ENCODE data around the gene SOCS1.

The SOCS1 gene

GRCh38 chr16:11242658-11243057 lies 13.3 kb downstream of the SOCS1 start:
- DNase-seq, result no peak

DNA sequence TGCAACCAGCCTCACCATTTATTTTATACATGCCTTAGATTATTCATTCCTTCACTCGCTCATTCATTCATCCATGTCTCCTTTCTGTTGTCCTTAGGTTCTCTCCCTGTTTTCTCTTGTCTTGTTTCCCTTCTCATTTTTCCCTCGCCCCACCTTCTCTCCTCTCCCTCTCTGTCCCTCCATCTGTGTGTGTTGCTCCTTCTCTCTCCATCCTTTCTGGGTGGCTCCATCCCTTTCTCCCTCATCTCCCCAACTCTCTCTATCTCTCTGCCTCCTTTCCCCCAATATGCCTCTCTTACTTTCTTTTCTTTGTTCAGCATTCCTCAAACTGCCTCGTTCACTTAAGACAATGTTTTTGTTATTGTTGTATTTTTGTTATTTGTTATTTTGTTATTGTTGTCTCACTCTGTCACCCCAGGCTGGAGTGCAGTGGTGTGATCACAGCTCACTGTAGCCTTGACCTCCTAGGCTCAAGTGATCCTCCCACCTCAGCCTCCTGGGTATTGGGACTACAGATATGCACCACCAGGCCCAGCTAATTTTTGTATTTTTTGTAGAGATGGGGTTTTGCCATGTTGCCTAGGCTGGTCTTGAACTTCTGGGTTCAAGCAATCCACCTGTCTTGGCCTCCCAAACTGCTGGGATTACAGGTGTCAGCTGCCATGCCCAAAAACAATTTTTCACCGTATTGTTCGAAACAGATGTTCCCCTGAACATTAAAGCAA lies 14.4 kb downstream of the SOCS1 start:
- no peak for DNase-seq

GRCh38 chr16:11240636-11241473 lies 15.1 kb downstream of the SOCS1 start:
- no peak for DNase-seq

- no peak for DNase-seq
Measured at GRCh38 chr16:11239644-11240632, 16.1 kb downstream of the SOCS1 start.

GRCh38 chr16:11238272-11239202 lies 17.5 kb downstream of the SOCS1 start:
- no peak for DNase-seq

DNA sequence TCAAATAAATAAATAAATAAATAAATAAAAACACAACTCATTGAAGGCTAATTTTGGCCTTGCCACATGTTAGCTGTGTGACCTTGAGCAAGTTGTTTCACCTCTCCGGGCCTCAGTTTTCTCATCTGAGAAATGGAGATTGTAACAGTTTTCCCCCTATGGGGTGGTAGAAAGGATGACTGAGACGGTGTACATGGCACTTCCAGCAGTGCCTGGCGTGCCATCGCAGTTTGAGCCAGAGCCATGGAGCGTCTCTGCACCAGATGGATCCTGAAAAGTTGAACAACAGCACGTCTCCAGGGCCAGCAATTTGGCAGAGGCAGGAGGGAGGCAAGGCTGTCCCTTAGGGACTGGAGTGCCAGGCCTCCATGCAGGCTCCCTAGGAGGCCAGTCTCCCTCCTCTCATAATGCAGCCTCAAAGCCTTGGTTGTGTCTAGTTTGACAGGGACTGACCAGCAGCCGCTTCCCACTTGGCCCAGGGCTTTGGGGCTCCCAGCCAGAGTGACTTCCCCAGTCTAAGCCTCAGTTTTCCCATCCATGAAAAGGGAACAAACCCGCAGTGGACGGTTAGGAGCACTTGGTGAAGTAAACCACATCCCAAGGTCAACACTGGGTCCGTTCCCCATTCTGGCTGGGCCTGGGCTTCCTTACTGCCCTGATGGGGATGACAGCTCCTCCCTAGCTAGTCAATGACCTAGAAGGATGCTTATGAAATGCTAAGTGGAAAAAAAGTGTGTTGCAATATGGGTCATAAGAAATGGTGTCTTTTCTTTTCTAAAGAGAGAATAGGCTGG lies 19.3 kb downstream of the SOCS1 start:
- DNase-seq, result no peak

- no peak for DNase-seq
Measured at GRCh38 chr16:11235703-11235991, 20.4 kb downstream of the SOCS1 start.

DNA sequence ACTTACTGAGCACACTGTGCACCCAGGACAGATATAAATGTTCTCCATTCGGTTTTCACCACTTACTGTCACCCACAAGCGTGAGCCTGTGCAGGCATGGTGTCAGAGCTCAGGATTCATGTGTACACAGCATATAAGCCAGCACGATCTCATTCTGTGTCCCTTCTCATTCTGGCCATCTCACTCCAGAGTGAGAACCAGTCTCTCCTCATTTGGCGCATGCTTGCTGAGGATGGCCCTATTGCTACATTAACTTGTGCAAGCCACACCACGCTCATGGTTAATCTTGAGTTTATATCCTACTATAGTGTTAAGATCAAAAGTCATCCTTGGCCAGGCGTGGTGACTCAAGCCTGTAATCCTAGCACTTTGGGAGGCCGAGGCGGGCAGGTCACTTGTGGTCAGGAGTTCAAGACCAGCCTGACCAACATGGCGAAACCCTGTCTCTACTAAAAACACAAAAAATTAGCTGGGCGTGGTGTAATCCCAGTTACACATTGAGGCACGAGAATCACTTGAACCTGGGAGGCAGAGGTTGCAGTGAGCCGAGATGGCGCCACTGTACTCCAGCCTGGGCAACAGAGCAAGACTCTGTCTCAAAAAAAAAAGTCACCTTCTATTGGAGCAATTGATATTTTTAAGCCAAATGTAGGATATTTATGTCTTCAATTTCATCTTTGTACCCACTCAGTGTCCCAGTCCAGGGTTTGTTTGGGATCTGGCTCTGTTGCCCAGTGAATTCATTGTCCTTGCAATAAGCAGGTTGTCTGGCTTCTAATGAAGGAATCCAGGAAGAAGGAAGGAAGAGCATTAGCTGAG lies 20.9 kb downstream of the SOCS1 start:
- no peak for DNase-seq

DNA sequence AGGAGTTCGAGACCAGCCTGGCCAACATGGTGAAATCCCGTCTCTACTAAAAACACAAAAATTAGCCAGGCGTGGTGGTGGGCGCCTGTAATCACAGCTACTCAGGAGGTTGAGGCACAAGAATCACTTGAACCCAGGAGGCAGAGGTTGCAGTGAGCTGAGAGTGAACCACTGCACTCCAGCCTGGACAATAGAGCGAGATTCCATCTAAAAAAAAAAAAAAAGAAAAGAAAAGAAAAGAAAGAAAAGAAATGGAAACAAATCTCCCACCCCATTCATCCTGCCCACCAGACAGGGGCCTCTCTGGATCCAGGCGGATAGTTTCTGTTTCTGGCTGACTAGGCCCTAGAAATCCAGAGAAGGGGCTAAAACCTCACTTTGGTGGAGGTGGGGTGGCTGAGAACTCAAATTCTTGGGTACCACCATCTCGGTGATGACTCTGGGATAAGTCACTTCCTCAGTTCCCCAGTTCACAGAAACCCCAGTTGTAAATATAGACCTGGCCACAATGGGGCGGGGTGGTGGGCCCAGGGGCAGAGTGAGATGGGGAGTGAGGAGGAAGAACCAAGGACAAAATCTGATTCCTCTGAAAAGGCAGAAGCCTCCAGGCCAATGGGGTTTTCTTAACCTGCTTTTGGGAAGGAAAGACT lies 22.2 kb downstream of the SOCS1 start:
- DNase-seq, result no peak

DNA sequence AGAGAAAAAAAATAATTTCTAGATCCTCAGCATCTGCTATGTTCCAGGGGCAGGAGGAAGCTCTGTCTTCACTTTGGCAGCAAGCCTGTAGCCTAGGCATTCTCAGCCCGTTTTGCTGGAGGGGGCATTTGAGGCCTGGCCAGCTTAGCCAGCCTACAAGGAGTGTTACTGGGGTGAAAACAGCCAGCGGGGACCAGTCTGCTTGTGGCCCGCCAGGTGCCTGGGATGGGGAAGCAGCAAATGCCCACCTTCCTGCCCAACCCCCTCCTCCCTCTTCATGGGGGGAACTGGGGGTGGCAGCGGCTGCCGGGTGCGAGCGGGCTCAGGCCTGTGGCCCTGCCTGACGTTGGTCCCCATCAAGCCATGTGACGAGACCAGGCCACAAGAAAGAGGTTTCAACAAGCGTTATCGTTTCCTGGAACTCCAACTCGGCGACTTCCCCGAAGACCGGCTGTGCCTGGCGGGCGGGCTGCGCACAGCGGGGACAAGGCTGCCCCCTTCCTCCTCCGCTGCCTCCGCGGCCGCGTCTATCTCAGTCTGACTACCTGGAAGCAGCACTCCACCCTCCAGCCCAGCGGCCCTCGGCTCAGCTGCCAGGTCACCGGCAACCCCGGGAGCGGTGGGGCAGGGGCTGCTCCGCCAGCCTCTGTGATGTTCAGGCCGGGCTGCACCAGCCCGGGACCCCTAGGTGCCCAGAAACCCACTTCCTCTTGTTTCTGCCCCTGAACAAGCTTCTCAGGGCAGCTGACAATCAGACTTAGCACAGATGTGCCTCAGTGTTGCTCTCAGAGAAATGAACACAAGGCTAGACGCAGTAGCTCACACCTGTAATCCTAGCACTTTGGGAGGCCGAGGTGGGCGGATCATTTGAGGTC lies 22.9 kb downstream of the SOCS1 start:
- no peak for DNase-seq

- DNase-seq, result no peak
Measured at GRCh38 chr16:11232302-11232851, 23.6 kb downstream of the SOCS1 start.

GRCh38 chr16:11231367-11231970 lies 24.5 kb downstream of the SOCS1 start:
- no peak for DNase-seq

DNA sequence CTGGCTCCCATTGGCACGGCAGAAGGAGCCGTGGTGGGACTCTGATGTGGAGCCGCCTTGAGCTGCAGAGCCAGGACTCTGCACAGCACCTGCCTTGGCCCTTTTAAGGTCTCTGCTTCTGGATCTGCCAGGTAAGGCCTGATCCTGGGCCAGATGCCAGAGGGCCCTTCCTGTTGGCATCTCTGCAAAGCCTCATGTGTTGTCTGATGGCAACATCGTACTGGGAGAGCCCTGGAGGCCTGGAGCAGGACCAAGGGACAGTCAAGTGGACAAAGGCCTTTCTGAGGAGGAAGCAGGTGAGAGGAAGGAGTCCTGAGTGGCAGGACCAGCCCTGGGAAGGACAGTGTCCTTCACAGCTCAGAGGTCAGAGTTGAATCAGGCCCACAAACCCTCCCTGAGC lies 26.1 kb downstream of the SOCS1 start:
- no peak for DNase-seq

DNA sequence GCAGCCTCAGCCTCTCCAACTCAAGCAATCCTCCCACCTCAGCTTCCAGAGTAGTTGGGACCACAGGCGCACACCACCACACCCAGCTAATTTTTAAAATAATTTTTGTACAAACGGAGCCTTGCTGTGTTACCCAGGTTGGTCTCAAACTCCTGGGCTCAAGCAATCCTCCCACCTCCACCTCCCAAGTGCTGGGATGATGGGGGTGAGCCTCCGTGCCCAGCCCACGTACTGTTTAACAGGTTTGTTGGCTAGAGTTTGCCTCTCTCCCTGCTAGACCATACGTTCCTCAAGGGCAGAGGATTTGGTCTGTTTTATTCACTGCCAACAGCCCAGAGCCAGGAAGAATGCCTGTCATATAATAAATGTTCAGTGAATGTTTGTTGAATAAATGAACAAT lies 26.6 kb downstream of the SOCS1 start:
- DNase-seq, result no peak

- no peak for DNase-seq
Measured at GRCh38 chr16:11225677-11226549, 30.1 kb downstream of the SOCS1 start.

- DNase-seq, result no peak
Measured at GRCh38 chr16:11224894-11225676, 30.9 kb downstream of the SOCS1 start.
